Medulla oblongata (tissue), 1 donor: ENCODE data around the gene AIMP1.
"Not testable (repeated sequence)": the region's sequence is repeated elsewhere in the genome, so short reads cannot be mapped to it uniquely, and the experiment has no call there.

Experiments used
- DNase-seq: peaks from one replicate; pipeline ENCODE4 v3.0.0-alpha.2; 2015; ENCODE audit errors: extremely low spot score

The AIMP1 gene

DNA sequence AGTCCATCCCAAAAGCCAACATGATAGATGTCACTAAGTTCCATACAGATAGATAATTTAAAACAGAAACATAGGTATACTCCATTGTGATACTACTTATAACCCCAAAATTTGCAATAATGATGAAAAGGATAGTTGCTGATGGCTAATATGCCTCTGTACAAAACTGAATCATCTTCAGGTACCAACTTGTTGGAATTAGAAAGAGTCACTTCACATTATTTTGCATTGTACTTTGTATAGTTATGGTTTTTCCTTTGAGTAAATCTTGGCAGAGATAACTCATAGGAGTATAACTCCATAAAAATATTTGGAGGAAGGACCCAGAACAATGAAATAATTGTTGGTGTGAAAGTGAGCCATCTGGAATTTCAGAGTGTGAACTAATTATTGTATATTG is 34.7 kb downstream of the AIMP1 start:
- no peak for DNase-seq

DNA sequence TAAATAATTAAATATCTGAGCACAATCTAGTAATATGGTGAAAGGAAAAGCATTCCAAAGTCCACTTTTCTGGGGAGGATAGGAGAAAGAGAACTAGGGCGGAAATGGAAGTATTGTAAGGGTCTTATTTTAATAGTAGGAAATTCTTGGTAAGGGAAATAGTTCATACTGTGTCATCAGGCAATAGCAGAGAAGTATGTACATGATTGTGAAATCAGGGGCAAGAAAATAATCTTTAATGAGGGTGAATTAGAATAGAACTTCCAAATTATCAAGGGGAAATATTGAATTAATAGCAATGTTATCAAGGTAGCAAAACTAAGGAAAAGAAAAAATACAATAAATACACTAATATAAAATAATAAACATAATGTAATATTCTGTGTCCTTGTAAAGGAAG is 37.4 kb downstream of the AIMP1 start:
- DNase-seq: no peak

DNA sequence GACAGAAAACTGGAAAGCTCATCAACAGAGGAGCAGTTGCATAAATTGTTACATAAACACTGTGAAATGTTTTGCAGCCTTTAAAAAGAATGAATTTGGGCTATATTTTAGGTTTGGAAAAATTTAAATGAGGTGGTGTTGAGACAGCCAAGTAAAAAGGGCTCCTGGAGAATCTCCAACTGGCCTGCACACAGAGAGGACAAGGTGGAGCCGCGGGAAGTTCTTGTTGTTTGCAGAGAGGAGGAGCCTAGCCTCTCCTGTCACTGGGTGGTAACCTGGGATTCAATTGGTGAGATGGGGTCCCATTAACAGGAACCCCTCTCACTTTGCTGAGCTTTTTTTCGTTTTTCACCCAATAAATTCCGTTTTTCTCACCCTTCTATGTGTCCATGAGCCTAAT is 38.8 kb downstream of the AIMP1 start:
- no peak for DNase-seq

DNA sequence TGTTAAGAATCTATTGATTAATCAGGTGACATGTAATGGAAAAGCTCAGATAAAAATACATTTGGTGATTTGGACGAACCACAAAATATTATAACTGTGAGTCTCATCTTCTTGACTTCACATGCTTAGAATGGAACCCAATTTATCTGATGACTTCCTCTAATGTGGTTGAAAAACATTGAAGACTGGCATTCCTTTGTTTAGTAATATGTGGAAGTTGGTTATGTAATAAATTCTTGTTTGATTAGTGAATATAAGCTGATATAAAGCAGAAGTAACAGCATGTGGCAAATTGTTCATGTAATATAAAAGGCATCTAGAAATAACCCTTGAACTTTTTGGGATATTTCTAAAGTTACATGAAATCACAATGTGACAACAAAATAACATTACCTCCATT is 42.5 kb downstream of the AIMP1 start:
- DNase-seq: no peak

DNA sequence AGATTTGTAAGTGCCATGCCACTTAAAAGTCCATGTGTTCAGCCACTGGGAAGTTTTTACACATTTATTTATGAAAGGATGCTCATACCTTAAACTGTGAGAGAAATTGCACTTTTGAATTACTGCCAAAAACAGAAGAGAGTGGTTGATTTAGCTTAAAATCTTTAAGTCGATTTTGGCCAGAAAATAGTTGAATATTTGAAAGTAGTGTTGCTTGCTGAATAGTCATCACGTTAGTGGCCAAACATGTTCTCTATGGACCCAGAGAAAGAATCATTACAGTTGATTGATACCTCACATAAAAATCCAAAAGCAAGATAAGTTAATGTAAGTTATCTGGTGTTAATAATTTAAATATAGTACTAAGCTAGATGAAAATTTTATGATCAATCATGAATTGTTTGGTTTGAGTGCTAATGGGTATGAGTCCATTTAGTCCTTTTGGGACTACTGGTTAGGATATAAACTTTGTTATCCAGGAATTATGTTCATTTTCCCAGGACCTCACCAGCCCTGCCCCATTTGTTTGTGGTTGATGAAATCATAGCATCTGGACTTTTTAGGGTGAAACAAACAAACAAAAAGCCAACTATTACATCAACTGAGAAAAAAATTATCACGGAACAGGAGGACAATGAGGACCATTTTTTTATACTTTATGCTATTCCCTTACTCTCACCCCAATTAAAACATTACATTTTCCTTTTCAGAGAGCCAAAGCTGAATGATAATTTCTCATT is 45.9 kb downstream of the AIMP1 start:
- DNase-seq: no peak

DNA sequence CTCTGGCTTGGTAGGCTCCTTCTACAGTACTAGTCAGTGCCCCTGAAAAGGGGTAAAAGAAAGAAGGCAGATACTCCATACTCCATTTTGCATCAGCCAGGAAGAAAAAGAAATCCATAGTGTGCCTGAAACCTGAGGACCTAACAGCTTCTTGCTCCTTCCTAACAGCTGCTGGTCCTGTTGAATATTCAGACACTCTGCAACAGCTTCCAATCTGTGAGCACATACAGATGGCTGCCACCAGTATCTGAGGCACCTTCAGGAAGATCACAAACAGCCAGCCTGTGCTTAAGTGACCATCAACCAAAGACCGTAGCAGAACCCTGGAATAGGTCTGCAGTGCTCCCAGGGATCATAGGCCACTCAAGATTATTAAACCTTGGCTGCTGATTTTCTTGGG is 47.9 kb downstream of the AIMP1 start:
- DNase-seq: no peak

DNA sequence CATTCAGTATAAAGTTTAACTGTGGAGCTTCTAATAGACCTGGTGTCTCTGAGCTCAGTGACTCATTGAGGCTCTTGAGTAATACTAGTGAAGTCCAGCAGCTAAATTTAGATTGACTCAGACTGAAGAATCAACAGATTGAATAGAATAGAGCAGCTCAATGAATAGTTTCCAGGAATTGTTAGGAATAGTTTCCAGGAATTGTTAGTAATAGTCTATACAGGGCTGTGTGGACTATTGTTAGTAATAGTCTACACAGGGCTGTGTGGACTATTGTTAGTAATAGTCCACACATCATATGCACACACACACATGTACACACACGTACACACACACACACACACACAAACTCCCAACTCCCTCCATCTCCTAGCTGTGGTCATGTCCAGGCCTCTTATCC is 49.3 kb downstream of the AIMP1 start:
- no peak for DNase-seq

DNA sequence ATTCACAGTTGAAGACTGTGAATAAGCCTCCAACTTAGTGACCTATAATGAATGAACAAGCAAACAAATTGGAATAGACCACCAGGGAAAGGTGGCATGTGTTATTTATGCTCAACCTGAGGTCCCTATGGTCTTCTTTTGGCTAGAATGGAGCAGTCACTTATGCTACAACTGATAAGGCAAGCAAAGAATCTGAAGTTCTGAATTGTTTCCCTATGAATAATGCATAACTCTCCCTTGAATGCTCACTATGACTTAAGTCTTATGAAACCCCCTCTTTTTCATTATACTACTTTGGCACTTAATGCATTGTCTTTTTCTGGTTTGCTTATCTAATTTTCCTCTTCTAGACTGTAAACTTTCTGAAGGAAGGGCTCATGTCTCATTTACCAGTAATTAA is 49.7 kb downstream of the AIMP1 start:
- DNase-seq: no peak

DNA sequence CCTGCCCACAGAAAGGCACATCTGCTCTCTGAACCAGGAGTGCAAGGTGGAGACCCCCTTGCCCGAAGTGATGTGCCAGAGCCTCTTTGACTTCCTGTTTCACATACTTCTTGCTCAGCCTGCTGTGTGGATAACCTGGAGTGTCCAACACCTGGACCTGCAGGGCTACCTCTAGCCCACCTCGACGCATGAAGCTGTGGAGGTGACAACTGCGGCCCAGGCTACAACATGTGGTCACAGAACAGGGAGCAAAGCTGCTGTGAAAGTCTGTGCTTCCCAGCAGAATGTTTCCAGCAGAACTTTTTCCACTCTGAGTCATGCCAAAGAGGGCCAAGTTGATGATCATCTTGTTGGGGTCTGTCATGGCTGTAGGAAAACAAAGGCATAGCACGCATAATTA is 50.7 kb downstream of the AIMP1 start:
- no peak for DNase-seq

DNA sequence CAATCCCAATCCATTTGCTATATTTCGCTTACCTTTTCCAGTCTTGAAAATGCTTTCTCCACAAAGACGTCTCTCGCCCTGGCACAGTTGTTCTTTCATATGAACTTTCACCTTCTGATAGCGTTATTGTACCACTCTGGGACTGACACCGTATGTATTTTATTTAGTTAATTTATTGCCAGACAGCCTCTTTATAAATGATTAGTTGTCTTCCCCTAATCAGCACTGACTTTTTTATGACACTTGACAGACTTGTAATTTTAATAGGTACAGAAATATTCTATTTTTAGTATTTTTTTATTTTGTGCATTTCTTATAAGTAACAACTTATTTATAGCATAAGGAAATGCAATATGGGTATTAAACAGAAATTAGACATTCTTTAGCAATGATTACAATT is 52.3 kb downstream of the AIMP1 start, which contains the start of gene GIMD1:
Gene GIMD1 (minus strand): TSS at position 101 of the 400 bp plus-strand sequence. CDS start 1,343 bp downstream, outside the sequence.
- DNase-seq: no peak

DNA sequence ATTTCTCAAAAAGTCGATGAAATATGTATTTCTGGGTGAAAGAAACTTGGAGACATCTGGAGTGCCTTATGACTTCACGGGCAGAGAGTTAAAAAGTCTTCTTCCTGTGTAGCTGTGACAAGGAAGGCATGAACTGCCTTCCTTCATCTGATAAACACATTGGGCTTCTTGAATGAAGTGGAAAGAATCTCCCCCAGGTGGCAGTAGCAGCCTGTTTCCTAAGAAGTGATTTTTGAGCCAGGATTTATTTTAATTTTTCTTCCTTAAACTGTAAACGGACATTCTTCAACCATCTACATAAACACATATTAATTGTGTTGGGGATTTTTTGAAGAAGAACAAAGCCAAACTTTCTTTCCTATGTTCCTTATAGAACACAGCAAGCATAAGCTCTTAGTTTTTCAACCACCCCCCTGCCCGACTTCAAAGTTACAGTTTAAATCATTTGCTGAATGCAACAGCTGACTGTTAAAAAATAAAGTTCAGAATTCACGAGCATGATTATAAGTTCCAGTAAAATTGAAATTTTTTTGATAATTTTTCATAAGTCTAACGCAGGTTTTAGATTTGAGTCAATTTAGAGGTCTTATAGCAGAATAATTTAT is 53.2 kb downstream of the AIMP1 start:
- peak; percentile 59 for DNase-seq

DNA sequence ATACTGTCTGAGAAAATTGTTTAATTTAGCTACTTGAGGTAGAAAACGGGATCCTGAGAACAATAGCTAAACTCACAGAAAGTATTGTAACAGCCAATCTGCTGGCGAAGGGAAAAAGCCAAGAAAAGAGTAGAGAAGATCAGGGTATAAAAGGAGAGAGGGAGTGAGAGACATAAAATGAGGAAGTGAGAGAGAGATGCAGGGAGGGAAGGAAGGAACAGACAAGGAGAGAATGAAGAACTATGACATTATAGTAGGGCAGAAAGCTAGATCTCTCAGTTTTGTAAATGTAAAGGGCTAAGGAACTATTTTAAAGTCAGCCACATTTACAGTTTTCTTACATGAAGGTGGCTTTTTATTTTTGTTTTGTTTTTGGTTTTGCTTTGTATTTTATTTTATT is 53.9 kb downstream of the AIMP1 start:
- DNase-seq: no peak

DNA sequence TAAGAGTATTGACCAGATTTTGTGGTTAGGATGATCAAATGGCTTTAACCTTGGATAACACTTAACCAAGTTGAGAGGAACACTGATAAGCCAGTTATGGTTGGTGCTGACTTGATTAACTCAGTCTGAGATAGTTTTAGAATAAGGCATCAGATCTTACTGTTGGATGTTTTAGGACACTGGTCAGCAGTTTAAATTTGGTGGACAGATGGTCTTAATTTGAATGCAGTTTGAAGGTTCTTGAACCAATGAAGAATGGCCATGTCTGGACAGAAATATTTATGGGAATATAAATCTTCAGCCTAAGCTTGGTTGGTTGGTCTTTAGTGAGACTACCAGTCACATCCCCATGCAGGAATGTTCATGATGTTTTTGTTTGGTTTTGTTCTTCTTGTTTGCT is 54.8 kb downstream of the AIMP1 start:
- no peak for DNase-seq

DNA sequence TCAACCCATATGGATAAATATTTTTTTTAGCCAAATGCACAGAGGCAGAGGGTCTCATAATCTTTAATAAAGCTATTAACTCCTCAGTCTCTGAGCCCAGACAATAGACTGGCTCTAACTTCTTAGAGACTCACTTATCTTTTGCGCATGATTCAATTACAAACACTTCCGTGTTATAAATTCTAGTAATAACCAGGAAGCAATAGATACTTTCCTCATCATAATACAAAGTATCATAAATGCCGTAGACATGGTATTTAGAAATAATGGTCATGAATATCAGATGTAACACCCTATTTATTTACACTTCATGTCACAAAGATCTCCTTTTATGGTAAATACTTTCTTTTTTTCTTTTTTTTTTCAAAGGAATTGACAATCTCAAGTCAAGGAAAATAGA is 56.7 kb downstream of the AIMP1 start:
- no peak for DNase-seq

DNA sequence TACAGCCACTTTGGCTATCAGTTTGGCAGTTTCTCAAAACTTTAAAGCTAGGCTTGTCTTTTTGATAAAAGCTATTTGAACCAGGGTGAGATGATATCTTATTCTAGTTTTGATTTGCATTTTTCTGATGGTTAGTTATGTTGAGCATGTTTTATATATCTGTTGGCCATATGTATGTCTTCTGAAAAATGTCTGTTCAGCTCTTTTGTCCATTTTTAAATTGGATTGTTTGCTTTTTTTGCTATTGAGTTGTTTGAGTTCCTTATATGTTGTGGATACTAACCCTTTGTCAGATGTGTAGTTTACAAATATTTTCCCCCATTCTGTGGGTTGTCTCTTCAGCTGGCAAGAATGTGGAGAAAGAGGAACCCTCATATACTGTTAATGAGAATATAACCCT is 63.8 kb downstream of the AIMP1 start:
- no peak for DNase-seq

DNA sequence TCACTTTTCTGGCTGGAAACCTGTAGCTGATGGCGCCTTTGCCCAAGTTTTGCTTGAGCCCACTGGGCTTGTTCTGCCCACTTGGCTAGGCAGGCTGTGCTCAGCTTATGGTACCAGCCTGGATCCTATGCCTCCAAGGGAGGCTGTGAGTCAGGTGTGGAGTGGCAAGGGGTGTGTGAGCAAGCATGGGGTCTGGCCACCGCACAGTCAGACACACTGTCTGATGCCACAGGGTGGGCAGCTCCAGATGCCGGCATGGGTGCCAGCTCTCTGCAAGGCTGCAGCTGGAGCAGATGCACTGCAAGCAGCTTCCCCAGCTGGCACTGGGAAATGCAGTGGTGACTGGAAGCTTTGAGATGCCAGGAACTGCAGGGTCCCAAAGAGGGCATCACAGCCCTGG is 68.5 kb downstream of the AIMP1 start:
- no peak for DNase-seq

DNA sequence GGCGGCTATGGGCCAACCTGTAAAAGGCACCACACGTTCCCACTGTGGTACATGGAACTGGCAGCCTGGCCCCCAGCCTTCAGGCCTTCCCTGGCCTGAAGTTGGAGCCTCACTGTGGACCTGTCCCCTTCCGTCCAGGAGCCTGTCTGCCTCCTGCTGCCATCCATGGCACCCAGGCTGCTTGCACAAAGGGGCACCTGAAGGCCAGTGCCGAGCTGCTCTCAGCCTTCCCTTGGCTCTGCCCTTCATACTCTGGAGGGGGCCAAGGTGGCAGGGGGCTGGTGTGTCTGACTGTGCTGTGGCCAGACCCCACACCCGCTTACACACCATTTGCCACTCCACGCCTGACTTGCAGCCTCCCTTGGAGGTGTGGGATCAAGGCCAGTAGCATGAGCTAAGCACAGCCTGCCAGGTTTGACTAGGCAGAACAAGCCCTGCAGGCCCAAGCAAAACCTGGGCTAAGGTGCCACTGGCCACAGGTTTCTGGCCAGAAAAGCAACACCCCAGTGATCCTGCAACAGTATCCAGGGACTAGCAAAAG is 69.6 kb downstream of the AIMP1 start:
- DNase-seq: no peak

DNA sequence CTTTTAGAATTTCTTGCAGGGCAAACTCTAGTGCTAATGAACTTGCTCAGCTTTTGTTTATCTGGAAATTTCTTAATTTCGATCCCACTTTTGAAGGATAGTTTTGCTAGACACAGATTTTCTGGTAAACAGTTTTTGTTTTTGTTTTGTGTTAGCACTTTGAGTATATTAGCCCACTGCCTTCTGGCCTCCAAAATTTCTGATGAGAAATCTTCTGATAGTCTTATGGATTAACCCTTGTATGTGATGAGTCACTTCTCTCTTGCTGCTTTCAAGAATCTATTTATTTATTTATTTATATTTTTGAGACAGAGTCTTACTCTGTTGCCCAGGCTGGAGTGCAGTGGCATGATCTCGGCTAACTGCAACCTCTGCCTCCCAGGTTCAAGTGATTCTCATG is 79.2 kb downstream of the AIMP1 start:
- no peak for DNase-seq

DNA sequence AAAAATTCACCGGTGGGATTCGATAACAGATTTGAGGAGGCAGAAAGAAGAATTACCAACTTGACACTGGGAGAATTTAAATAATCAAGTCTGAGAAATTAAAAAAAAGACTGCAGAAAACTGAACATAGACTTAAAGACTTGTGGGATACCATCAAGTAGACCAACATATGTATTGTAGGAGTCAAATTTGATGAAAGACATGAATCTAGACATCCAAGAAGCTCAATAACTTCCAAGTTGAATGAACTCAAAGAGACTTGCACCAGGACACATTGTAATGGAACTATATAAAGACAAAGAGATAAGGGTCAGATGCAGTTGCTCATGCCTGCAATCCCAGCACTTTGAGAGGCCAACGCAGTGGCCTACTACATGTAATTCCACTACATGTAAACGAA is 82.5 kb downstream of the AIMP1 start:
- not testable (repeated sequence) for DNase-seq
